NCI-H510A (cell line): Measurements from ENCODE around the gene LRRK1.

Source experiments
- DNase-seq: peaks from one replicate; lab custom pipeline; 2025; lab: John Stamatoyannopoulos, UW

Gene LRRK1

DNA sequence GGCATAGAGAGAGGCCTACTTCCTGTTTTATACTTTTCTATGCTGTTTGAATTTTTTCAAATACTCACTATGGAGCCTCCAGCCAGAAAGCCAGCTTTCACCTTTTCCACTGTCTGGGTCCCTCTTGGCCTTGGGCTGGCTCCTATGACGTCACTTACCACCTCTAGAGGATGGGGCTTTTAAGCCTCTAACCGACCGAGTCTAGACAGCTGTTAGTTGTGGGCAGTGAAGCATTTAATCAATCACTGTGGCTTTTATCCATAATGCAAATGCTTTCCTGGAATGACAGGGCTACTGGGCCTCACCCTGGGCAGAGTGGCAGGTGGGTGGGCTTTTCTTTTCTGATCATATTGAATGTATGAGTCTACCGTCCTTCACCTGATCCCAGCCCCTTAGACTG, 61.9 kb downstream of the LRRK1 start:
- DNase-seq, result no peak

DNA sequence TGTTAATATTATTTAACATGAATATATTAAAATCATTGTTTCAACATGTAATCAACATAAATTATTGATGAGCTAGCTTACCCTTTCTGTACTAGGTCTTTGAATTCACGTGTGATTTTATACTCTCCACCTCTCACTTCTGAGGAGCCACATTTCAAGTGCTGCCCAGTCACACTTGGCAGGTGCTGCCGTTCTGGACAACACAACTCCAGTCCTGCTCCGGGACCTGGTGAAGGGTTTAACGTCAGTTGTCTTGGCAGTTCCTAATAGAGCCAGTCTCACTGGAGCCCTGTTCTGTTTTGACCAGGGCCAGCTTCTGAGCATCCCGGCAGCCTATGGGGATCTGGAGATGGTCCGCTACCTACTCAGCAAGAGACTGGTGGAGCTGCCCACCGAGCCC, 64.1 kb downstream of the LRRK1 start:
- DNase-seq, result no peak

DNA sequence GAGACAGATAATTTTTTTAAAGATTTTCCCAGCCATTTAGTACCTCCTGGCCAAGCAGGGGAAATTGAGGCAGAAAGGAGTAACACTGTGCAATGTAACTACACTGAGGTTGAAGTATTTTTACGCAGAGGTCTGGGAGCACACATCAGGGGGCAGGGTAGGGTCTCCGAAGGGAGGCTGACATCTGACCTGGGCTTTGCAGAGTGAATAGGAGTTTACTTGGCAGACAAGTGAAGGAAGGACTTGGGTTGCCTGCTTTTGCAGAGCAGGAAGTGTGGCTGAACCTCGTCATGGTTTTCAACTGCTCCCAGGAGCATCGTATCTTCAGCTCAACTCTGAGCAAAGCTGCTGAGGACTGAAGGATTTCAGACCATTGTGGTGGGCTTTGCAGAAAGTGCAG, 66.2 kb downstream of the LRRK1 start:
- no peak for DNase-seq

DNA sequence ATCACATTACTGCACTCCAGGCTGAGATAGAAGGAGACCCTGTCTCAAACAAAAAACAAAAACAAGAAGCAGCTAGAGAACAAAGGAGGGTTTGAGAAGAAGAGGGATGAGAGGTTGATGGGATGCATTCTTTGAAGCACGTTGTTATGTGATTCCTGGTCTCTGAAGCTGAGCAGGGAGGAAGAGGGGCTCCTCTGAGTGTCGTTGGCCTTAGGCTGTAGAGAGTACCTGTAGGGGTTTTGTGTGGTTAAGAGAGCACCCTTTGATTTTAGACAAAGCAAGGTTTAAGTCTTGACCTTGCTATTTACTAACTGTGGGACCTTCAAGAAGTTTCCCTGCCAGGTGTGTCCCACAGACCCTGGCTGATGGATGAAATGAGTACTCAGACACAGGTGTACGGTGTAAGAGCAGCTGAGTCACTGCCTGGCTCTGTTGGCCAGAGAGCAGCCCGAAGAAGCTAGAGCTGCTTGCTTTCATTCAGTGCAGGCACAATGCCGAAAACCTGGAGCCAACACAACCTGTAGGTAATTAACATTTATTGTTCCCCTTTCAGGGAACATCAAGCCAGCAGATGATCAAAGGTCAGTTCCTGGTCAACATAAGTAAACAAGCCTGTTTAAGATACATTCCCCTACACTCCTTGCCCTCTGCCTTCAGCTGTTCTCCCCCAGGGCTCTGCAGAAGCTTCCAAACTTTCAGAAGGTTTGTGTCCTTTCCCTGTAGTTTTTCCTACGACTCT, 67.2 kb downstream of the LRRK1 start:
- no peak for DNase-seq

DNA sequence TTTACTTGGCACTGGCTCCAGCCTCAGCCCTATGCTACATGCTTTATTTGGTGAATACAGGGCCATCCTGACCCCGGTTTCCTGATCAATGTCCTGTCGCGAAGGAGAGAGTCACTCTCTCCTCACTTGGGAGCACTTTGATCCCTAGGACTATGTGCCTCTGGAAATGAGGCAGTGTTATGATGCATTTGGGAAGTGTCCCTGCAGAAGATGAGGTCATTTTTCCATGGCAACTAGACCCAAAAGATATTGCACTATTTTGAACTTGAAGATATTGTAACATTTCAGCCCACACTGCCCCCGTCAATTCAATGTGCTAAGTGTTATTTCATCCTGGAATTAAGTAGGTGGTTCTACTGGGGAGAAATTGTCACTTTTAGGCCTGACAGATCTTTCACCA, 68.0 kb downstream of the LRRK1 start:
- DNase-seq, result no peak

DNA sequence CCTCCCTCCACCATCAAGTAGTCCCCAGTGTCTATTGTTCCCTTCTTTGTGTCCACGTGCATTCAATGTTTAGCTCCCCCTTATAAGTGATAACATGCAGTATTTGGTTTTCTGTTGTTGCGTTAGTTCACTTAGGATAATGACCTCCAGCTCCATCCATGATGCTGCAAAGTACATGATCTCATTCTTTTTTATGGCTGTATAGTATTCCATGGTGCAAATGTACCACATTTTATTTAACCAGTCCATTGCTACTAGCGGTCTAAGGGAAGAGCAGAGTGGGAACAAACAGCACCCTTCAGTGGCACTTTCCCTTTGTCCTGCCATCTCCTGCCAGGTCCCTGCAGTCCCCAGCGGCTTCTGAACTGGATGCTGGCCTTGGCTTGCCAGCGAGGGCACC, 69.1 kb downstream of the LRRK1 start:
- DNase-seq, result no peak

DNA sequence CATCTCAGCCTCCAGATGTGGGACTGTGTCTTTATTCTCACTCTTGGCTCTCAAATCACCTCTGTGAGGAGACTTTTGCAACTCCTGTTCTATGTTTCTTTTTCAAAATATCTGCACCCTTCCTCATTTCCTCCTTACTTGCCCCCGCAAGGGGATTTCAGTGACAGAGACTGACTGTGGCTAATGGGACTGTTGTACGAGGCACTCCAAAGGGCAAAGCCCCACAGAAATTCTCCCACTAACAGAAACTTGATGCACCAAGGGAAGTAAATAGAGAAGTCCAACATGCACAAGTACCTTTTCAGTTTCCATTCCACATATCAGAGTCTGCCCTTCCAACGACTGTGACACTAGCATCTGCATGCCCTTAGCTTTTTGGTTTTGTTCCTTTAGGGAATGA, 69.7 kb downstream of the LRRK1 start:
- DNase-seq, result no peak

DNA sequence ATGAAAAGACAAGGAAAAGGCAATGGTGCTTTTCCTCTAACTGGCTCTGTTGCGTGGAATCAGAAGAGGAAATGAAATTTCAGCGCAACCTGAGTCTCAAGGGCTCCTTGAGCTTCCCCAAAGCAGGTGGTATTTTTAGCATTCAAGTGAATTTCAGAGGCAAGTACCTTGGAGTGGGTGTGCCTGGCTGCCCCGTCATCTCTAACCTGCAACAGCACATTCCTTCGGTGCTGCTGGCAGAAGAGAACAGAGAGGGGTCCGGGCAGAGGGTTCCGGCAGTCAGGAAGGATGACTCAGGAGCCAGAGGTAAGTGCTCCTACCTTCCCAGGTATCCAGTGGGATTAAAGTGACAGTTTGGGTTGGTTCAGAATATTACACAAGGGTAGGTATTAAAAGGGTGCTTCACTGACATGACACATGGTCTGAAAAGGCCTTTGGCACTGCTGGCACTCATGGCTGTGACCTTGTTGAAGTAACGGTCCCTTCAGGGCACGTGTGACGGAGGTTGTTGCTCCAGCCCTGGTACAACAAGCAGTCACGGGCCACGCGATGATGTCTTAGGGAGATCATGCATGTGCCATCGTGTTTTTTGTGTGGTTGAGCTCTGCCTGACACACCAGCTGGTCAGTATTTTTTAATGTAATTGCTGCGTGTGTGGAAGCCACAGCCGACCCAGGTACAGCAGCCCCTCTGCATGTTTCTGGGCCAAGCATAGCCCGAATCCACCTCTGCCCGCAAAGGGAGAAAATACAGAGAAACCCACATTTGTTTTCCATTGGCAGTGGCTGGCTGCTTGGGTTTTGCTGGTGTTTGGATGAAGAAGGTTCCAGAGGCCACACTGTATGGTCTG, 75.7 kb downstream of the LRRK1 start:
- DNase-seq, result no peak

DNA sequence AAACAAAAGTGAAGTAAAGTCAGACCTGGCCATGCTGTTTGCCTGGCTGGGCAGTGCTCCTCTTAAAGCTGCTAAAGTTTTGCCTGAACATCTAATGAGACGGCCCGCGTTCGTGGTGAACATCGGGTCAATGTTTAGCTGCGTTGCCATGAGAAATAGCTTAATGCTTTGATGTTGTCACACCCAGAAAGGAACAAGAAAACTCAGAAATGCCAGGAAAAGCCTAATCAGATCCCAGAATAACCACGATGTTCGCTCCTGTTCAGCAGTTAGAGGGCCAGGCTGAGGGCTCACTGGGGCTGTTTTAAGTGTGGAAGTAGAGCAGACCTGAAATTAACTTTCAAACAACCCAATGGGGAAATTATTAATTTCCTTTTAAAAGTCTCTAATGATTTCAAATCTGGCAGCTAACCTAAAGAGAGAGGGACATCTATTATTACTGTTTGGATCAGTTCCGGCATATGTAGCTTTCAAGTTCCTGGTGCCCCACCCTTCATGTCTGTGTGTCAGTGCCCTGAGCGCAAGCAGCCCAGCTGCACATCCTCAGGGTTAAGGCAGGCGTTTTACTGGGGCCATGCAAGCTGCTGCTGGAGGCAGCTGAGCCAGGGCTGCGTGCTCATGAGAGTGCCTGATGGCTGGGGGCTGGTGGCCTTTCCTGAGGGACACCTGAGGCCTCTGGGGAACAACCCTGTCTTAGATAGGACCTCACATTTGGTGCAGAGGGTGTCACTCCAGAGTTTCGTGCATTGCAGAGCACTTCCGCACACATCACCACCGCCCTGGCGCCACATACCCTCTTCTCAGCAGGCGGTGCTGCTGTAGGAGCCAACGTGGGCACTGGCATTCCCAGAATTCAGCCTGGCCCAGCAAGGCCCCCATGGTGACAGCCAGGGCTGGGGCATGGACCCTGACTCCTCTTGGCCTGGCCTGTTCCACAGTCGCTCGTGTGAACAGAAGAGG, 76.6 kb downstream of the LRRK1 start:
- no peak for DNase-seq

DNA sequence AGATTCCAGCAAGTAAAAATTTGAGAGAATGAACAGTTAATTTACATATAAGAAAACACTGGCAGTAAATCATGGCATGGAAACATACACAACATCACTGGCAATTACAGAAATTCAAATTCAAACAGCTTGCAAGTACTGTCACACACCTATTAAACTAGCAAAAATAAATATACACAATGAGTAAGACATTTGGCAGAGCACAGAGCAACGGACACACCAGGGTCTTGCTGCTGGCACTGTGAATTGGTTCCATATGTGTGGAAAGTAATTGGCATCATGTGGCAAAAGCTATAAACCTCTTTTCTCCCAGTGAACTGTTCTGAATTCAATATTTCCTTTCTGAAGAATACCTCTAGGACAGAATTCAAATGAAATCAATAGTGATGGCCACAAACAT, 78.3 kb downstream of the LRRK1 start:
- DNase-seq, result no peak

DNA sequence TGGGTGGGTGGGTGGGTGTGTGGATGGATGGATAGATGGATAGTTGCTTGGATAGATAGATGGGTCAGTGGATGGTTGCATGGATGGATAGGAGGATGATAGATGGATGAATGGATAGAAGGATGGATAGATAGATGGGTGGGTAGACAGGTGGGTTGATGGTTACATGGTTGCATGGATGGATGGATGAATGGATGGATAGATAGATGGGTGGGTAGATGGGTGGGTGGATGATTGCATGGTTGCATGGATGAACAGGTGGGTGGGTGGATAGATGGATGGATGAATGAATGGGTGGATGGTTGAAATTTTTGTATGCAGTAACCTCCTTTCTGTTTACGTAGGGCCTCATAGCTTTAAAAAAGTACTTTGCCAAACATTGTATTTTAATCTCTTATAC, 79.5 kb downstream of the LRRK1 start:
- no peak for DNase-seq

DNA sequence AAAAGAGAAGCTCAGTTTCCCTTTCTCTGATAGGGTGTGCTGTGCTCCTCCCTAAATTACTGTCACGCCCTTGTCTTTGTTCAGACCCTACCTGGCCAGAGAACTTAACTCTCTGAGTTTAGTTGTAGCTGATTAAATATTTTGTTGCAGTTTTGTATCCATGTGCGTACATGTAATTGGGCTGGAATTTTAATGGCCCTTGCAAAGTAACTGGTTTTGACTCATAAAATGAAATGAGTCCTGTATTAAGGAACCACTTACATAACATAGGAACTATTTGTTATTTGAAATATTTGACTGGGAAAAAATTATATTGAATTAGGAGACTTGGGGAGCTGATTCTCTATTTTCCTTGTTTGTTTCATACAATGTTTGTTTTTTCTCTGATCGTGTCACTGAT, 80.2 kb downstream of the LRRK1 start:
- DNase-seq, result no peak

DNA sequence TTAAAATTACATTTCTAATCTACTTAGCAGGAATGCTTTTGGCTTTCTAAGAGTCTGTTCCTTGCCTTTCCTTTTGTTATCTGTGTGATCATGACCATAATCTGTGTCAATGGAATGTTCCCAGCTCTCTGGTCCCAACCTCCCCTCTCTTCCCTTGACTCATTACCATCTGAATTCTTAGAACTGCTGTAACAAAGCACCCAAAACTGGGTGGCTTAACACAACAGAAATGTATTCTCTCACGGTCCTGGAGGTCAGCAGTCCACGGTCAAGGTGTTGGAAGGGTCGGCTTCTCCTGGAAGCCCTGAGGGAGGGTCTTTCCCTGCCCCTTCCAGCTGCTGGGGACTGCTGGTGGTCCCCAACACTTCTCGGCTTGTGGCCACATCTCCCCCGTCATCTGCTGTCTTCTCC, 81.1 kb downstream of the LRRK1 start:
- DNase-seq, result no peak

DNA sequence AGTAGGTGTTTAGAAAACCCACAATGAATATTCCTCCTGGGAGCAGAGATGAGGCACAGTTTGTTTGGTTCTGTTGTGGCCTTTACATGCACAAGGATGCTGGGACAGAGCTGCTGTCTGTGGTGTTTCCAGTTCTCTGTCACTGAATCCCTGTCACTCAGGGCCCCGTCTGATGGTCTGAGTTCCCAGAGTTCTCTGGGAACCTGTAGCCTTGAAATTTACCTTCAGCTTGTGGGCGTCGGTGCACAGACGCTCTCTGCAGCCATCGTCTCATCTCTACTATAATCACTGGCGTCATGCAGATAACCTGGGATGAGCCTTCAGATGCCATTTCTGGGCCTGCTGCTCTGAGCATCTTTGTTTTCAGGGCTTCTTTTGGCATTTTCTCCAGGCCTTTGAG, 81.9 kb downstream of the LRRK1 start:
- DNase-seq, result no peak

DNA sequence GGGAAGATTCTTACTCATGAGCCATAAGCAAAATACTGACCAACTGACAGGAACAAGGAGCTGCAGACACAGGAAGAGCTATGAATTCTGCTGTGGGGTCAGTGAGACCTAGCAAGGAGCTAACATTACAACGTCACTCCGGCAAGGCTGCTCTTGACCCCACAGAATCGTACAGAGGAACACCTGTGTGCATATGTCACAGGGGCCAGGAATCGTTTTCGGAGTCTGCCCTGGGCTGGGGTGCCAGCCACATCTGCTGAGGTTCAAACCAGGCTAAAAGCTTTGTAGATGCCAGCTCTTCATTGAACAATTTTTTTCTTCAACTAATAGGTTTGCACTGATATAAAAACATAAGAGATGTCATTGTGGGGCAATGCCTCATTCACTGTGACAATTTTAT, 82.6 kb downstream of the LRRK1 start:
- DNase-seq, result no peak

DNA sequence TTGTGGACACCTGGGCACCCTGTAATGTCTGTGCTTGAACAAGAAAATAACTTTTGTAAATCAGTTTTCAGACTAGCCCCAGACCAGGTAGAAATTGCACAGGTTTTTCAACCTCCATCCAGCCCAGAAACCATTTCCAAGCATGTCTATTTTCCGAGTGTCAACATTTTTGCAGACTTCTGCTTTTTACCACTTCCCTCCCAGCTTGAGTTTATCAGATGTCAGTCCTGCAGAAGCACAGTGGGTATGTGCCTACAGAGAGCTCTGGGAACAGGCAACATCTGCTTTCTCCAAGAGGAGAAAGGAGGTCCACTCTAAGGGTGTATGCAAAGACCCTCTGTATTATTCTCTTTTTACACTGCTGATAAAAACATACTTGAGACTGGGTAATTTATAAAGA, 83.9 kb downstream of the LRRK1 start:
- DNase-seq, result no peak

DNA sequence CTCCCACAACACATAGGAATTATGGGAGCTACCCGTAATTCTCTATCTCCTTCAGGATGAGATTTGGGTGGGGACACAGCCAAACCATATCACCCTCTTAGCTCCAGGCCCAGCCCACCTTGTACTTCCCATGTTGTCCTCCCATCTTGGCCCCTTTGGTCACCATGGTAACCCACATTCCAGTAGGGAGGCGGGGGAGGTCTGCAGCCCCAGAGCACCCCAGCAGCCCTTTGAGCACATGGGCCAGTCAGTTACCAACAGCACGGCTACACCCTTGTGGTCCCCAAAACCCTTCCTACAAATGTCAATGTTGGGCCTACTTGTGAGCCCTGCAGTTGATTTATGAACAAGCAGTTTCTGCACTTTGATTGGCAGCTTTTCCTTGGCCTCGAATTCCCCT, 84.5 kb downstream of the LRRK1 start:
- DNase-seq, result no peak

DNA sequence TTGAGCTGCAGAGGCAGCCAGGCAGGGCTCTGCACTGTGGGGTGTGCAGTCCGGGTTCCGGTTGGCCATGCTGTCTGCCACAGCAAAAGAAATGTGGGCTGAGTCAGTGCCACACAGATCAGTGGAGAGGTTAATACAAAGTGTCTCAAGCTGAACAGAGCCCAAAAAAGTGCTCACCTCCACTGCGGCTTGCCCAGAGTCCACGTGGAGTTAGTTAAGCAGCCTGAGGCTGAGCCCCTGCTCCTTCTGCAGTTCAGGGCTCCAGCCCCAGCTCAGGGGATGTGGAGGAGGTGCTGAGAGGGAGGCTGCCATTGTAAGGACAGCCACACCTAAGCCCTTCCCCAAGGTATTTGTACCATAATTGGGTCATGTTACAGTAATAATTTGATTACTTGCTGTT, 85.3 kb downstream of the LRRK1 start:
- no peak for DNase-seq

DNA sequence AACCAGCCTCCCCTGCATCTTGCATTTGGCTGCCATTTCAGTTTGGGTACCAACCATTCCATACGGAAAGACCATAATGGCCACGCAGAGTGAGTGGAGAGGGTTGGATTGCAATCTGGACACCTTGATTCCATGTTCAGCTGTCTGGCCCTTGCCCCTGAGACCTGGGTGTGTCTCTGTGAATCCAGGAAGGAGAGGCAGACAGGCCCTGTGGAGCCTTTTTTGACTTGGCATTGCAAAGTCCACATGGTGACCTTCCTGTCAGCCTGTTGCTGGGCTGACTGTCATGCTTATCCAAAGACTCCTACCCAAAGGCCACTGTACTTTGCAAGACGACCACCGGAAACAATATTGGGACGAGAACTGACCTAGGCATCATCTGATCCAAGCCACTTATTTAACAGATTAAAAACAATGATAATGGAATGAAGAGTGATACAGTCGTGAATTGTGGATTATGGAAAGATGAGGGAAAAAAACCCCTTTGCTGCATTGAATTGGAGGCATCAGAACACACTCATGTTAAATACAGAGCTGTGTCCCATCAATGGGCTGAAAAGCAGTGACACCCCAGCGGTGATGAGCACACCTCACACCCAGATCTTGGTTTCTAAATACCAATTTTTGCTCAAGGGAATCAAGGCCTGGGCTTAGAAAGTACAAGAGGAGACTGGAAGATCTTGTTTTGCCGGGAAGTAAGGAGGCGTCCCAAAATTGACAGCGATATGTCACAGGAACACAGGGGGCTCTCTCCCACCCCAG, 86.0 kb downstream of the LRRK1 start:
- DNase-seq, result no peak

DNA sequence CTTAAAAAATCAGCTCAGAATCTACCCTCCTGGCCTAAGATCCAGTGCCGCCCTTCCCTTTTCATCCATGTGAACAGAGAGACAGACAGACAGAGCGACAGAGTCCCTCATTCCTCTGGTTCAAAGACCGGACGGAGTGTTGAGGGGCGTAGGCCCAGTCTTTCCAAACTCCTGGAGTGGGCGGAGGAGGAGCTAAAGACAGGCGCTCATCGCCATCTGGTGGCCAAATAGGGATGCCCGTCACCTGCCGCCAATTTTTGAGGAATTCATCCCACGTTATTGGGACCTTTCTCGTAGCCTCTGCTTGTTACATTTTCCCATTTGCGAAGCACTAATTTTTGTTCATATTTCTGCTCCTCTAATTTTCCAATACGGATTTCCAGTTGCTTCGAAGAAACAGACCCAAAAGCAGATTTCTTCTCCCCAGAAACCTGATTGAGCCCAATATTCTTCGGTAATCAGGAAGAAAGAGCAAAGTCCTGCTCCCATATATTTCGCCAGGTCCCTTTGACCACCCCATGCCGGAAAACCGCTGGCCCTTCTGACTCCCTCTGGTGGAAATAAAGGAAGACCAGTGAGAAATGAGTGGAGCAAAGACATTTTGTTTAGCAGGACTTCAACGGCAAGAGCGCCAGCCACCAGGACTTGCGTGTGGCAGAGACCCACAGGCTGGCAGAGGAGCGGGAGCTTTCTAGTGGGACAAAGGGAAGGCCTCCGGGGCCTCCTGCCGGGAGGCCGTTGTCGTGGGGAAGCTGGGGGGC, 88.0 kb downstream of the LRRK1 start:
- peak; percentile 3 for DNase-seq
